Endothelial cell of umbilical vein (primary cell): ENCODE data around the gene PERCC1. TPM values are rescaled to one million over a fixed set of nuclear protein-coding genes. Genes with fewer than 3 reads are reported as not detected.

Source experiments
- BruUV-seq: library from RNA; stranded (reverse); fragments of 400-500 nt; replicated peaks from 2 replicates; lab custom pipeline; 2021; lab: Mats Ljungman, UMichigan
- CTCF ChIA-PET: fragments of 300-600, 350-600 bp; sonication (Branson Sonifier 250); formaldehyde crosslinking; loops from one replicate; lab custom pipeline; 2021; ENCODE audit warnings: antibody characterized with exemption, inconsistent platforms; lab: Charles Lee
- POLR2A ChIA-PET: fragments of 300-600, 350-600 bp; sonication (Branson Sonifier 250); formaldehyde crosslinking; loops from one replicate; lab custom pipeline; 2021; ENCODE audit warnings: antibody characterized with exemption, inconsistent platforms; lab: Charles Lee
- DNase-seq: peaks from one replicate; pipeline ENCODE4 v3.0.0-alpha.2; 2011; ENCODE audit warnings: low read depth, low spot score
- FAIRE-seq: peaks from 2 replicates; lab custom pipeline; 2011; peaks lifted over from hg19 to GRCh38; lab: Jason Lieb, UNC
- H2AFZ ChIP-seq: 2 replicates; pipeline ENCODE4 v1.6.0; 2012; ENCODE audit warnings: low read depth, low read length, control low read depth, inconsistent platforms
- H3K27ac ChIP-seq: 2 replicates; pipeline ENCODE4 v1.5.1; 2011; ENCODE audit warnings: low read depth, mild to moderate bottlenecking, control low read depth, low read length, moderate library complexity; ENCODE audit not compliant: insufficient read depth
- H3K27me3 ChIP-seq, 2 experiments: 2 replicates each; pipeline versions ENCODE4 v1.6.0 to v1.6.1; 2011; ENCODE audit warnings: low read length in 2 of 2, mixed read lengths in 1 of 2; ENCODE audit not compliant: control insufficient read depth in 2 of 2, insufficient read depth in 2 of 2
- H3K36me3 ChIP-seq, 2 experiments: 2 replicates in 1 of 2; 3 replicates in 1 of 2; pipeline ENCODE4 v1.5.1; 2011; ENCODE audit warnings: low read length in 2 of 2, mild to moderate bottlenecking in 1 of 2, moderate library complexity in 1 of 2; ENCODE audit not compliant: control insufficient read depth in 2 of 2, insufficient read depth in 2 of 2; ENCODE audit errors: extremely low read depth in 1 of 2
- H3K4me1 ChIP-seq: 3 replicates; pipeline ENCODE4 v1.5.1; 2011; ENCODE audit warnings: mild to moderate bottlenecking, low read length; ENCODE audit not compliant: control insufficient read depth, insufficient read depth; ENCODE audit errors: extremely low read depth
- H3K4me2 ChIP-seq: 2 replicates; pipeline ENCODE4 v1.6.1; 2011; ENCODE audit warnings: low read length, control low read depth, mixed read lengths; ENCODE audit not compliant: insufficient read depth
- H3K4me3 ChIP-seq, 3 experiments: fragments of 200-600 bp in 1 of 3; sonication (generic), shearing (Covaris generic) in 1 of 3; replicated peaks in 1 of 3; 2 replicates each; pipeline ENCODE4 v1.5.1; 2011 to 2016; ENCODE audit warnings: control low read depth in 3 of 3, low read length in 3 of 3, mild to moderate bottlenecking in 2 of 3, inconsistent platforms in 1 of 3, low read depth in 1 of 3, moderate library complexity in 1 of 3; ENCODE audit not compliant: insufficient read depth in 1 of 3
- H3K79me2 ChIP-seq: 2 replicates; pipeline ENCODE4 v1.6.0; 2012; ENCODE audit warnings: low read length, inconsistent platforms; ENCODE audit not compliant: control insufficient read depth, insufficient read depth
- H3K9ac ChIP-seq: replicated peaks from 2 replicates; pipeline ENCODE3; 2011; ENCODE audit warnings: low read length, control low read depth; ENCODE audit not compliant: insufficient read depth; ENCODE audit errors: extremely low read depth
- H3K9me1 ChIP-seq: replicated peaks from 3 replicates; pipeline ENCODE4 v1.6.0; 2011; ENCODE audit warnings: mild to moderate bottlenecking, low read length; ENCODE audit not compliant: control insufficient read depth, insufficient read depth; ENCODE audit errors: extremely low read depth
- H3K9me3 ChIP-seq: replicated peaks from 2 replicates; pipeline ENCODE4 v1.5.1; 2012; ENCODE audit warnings: low read length, inconsistent platforms; ENCODE audit not compliant: control insufficient read depth, insufficient read depth
- H4K20me1 ChIP-seq: replicated peaks from 2 replicates; pipeline ENCODE3; 2011; ENCODE audit warnings: mild to moderate bottlenecking, low read length; ENCODE audit not compliant: control insufficient read depth, insufficient read depth; ENCODE audit errors: extremely low read depth
- EZH2 ChIP-seq: IDR thresholded peaks from 2 replicates; pipeline ENCODE4 v1.6.1; 2012; ENCODE audit warnings: borderline replicate concordance, low read depth, mild to moderate bottlenecking, moderate library complexity, low read length, inconsistent platforms; ENCODE audit not compliant: severe bottlenecking
- FOS ChIP-seq: IDR thresholded peaks from 2 replicates; pipeline ENCODE4 v1.6.1; 2011; ENCODE audit warnings: mild to moderate bottlenecking, low read length, moderate library complexity, borderline replicate concordance; ENCODE audit not compliant: insufficient read depth
- GATA2 ChIP-seq: IDR thresholded peaks from 2 replicates; pipeline ENCODE4 v1.7.0; 2011; ENCODE audit warnings: low read depth, mild to moderate bottlenecking, moderate library complexity, mixed read lengths, low read length; ENCODE audit not compliant: insufficient read length, insufficient read depth
- JUN ChIP-seq: IDR thresholded peaks from 2 replicates; pipeline ENCODE4 v1.6.1; 2011; ENCODE audit warnings: borderline replicate concordance, low read depth; ENCODE audit not compliant: insufficient read length, insufficient read depth
- MYC ChIP-seq: IDR thresholded peaks from one replicate; pipeline ENCODE4 v1.6.1; 2011; ENCODE audit warnings: mild to moderate bottlenecking, low read depth, low read length
- POLR2A ChIP-seq: IDR thresholded peaks from 2 replicates; pipeline ENCODE4 v1.6.1; 2012; ENCODE audit warnings: low read depth, mild to moderate bottlenecking, control low read depth, low read length
- POLR2AphosphoS5 ChIP-seq: IDR thresholded peaks from 2 replicates; pipeline ENCODE4 v1.6.1; 2012; ENCODE audit warnings: low read depth, mild to moderate bottlenecking, control low read depth, low read length, moderate library complexity; ENCODE audit not compliant: insufficient read depth
- dilution Hi-C: fragments of 300-500 bp; cut with MboI; formaldehyde crosslinking; loops from one replicate; pipeline ENCODE4 v1.15.0; 2019; ENCODE audit warnings: low sequenced_read_pairs; ENCODE audit not compliant: extremely low pct_ligation_motif_present
- intact Hi-C: fragments of 100-400 bp; cut with micrococcal nuclease; formaldehyde crosslinking; loops from one replicate; pipeline ENCODE4 v1.10.0; 2022
- polyA plus RNA-seq, 4 experiments: library from polyadenylated mRNA; depleted of rRNA in 3 of 4; stranded (reverse) in 3 of 4; unstranded in 1 of 4; fragments of >200 nt; gene quantifications; 2 replicates each; pipeline versions ENCODE4 v1.2.1 to v1.2.3, GENCODE V29; 2011 to 2012; ENCODE audit warnings: missing spikeins in 1 of 4
- total RNA-seq: library from RNA; stranded (reverse); gene quantifications from 2 replicates; pipeline ENCODE4 v1.2.3, GENCODE V29; 2021
- TF ChIP-seq, protein P1 (sequence below): IDR thresholded peaks from 2 replicates; pipeline ENCODE4 v1.6.1; 2011; ENCODE audit not compliant: insufficient read depth, insufficient read length
- TF ChIP-seq, protein P2 (sequence below), 2 donors: IDR thresholded peaks; 1 replicate in 1 of 2; 2 replicates in 1 of 2; pipeline ENCODE4 v1.5.1; 2011; ENCODE audit warnings: low read length in 2 of 2, mild to moderate bottlenecking in 2 of 2, moderate library complexity in 2 of 2, control low read depth in 1 of 2, inconsistent platforms in 1 of 2, low read depth in 1 of 2; ENCODE audit not compliant: insufficient read depth in 1 of 2; ENCODE audit errors: extremely low read depth in 1 of 2

Gene PERCC1
- total and polyA plus RNA-seq, 2 donors (not counting 3 experiments of a cell fraction or from before 2014, with no cell fraction given) = not detected

DNA sequence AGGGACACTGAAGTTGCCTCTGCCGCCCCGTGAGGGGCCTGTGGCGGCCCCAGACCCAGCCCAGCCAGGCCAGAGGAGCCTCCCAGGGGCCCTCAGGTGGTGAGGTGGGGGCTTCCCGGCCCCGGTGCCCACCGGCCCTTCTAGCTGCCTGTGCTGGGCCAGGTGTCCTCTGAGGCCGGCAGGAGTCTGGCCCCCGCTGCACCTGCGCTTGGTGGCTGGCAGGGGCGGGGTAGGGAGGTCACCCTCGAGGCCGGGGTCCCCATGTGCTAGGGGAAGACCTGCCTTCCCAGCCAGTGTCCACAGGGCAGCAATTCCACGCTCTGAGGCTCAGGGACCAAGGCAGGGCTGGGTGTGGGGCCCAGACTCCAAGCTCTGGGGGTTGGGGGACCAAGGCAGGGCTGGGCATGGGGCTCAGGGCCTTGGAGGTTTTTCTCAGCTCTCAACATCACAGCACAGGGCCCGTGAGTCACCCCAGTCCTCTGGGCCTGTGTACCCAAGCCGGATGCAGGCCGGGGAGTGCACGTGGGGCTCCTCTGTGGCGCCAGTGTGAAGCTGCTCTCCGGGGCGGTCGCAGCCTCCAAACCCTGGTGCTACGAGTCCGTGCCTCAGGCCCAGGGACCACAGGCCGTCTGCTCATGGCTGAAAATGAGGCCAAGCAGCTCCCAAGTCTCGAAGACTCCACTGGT is 14.8 kb downstream of the PERCC1 start:
- no peak overlapping the region for H3K9ac ChIP-seq
- TF ChIP-seq POLR2A (no peak), EZH2 (no peak)
- TSS peak; percentile 45 for BruUV-seq
- no peak overlapping the region for H3K4me3 ChIP-seq
- H3K36me3 ChIP-seq = peaks cover 0 to 17% of the 10 kb centered on the region in 2 experiments
- no peaks in the 10 kb centered on the region for H3K9me1 ChIP-seq
- intact Hi-C loops = no loop called here
- no peaks in the 10 kb centered on the region for H3K9me3 ChIP-seq
- H3K79me2 ChIP-seq = no peaks in the 10 kb centered on the region
- H4K20me1 ChIP-seq = no peaks in the 10 kb centered on the region
- no peaks in the 10 kb centered on the region for H3K27me3 ChIP-seq
- no peak overlapping the region for H3K27ac ChIP-seq
- ChIA-PET POLR2A (no interaction called here), CTCF (no interaction called here)
- H2AFZ ChIP-seq = no peak overlapping the region
- dilution Hi-C loops = no loop called here
- H3K4me1 ChIP-seq = no peaks in the 10 kb centered on the region
- no peak overlapping the region for H3K4me2 ChIP-seq
- FAIRE-seq (no peak), DNase-seq (no peak)

DNA sequence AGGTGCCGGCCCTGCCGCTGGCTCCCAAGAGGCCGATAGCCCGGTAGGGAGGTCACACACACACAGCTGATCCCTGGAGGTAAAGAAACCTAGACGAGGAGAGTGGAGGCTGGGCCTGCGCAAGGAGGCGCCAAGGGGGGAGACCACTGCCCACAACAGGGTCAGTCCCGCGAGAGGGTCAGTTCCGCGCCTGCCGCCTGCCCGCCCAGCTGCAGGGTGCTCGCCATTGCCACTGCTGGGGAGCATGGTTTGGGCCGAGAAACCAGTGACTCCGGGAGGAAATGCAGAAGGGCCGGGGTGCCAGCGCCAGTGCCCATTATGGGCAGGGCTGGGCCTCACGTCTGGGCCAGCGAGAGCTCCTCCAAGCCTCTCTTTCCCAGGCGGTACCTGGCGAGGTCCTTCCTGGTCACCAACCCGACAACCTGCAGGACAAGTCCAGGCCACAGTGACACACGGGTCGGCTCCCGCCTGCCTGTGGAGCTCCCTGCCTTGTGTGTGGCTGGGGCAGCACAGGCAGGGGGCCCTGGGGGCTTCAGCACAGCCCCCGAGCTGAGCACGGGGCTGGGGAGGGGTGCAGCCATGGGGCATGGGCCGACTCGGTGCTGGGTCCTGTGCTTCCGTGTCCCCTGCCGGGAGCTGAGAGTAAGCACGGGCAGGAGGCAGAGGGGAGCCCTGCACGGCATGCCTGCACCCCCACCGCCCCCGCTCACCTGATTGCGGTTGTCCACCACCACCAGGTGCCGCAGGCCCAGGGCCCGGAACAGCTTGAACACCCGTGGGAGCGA is 15.6 kb downstream of the PERCC1 start:
- ChIA-PET POLR2A (no interaction called here), CTCF (no interaction called here)
- DNase-seq = no peak
- BruUV-seq = no TSS peak
- Histone ChIP-seq H3K4me1 (no peaks in the 10 kb centered on the region), H3K9ac (no peak overlapping the region), H3K9me1 (no peaks in the 10 kb centered on the region), H3K27me3 (no peaks in the 10 kb centered on the region), H4K20me1 (no peaks in the 10 kb centered on the region), H3K9me3 (no peaks in the 10 kb centered on the region), H3K4me3 (no peak overlapping the region), H3K27ac (no peak overlapping the region), H3K4me2 (no peak overlapping the region), H3K36me3 (peaks cover 0 to 21% of the 10 kb centered on the region in 2 experiments), H2AFZ (no peak overlapping the region), H3K79me2 (no peaks in the 10 kb centered on the region)
- dilution Hi-C loops = no loop called here
- no peak for TF ChIP-seq EZH2
- TF ChIP-seq JUN = no peak
- TF ChIP-seq POLR2A = no peak
- TF ChIP-seq POLR2AphosphoS5 = no peak
- no peak for TF ChIP-seq GATA2
- no peak for TF ChIP-seq MYC
- TF ChIP-seq, protein P1, sequence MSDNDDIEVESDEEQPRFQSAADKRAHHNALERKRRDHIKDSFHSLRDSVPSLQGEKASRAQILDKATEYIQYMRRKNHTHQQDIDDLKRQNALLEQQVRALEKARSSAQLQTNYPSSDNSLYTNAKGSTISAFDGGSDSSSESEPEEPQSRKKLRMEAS = no peak
- no peak for TF ChIP-seq FOS
- TF ChIP-seq, protein P2, sequence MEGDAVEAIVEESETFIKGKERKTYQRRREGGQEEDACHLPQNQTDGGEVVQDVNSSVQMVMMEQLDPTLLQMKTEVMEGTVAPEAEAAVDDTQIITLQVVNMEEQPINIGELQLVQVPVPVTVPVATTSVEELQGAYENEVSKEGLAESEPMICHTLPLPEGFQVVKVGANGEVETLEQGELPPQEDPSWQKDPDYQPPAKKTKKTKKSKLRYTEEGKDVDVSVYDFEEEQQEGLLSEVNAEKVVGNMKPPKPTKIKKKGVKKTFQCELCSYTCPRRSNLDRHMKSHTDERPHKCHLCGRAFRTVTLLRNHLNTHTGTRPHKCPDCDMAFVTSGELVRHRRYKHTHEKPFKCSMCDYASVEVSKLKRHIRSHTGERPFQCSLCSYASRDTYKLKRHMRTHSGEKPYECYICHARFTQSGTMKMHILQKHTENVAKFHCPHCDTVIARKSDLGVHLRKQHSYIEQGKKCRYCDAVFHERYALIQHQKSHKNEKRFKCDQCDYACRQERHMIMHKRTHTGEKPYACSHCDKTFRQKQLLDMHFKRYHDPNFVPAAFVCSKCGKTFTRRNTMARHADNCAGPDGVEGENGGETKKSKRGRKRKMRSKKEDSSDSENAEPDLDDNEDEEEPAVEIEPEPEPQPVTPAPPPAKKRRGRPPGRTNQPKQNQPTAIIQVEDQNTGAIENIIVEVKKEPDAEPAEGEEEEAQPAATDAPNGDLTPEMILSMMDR (IDR thresholded peaks at IDR 0.05; ENCODE audit: extremely low read depth in 1 of 2, insufficient read depth in 1 of 2, low read depth in 1 of 2, low read length in 2 of 2) = no peak
- intact Hi-C loops = no loop called here
- FAIRE-seq = no peak
